H1 (cell line): ENCODE measurements around the gene ZMYND15. TPM values are rescaled to one million over a fixed set of nuclear protein-coding genes. Genes with fewer than 3 reads are reported as not detected.

Experiments
- CTCF ChIA-PET: fragments of 300-600 bp; sonication (Branson Sonifier 250); formaldehyde crosslinking; loops from one replicate; lab custom pipeline; 2021; ENCODE audit not compliant: partially characterized antibody; lab: Charles Lee
- POLR2A ChIA-PET: fragments of 300-600 bp; sonication (Branson Sonifier 250); formaldehyde crosslinking; loops from one replicate; lab custom pipeline; 2021; ENCODE audit warnings: inconsistent platforms; ENCODE audit not compliant: partially characterized antibody; lab: Charles Lee
- DNase-seq, 2 experiments: peaks; one replicate each; pipeline versions ENCODE4 v3.0.0 to v3.0.0-alpha.2; 2010 to 2022; ENCODE audit warnings: low spot score in 2 of 2, low read depth in 1 of 2, mixed read lengths in 1 of 2
- FAIRE-seq: peaks from 2 replicates; lab custom pipeline; 2011; peaks lifted over from hg19 to GRCh38; lab: Jason Lieb, UNC
- H2AFZ ChIP-seq: 2 replicates; pipeline ENCODE4 v1.8.1; 2012; ENCODE audit warnings: low read length, inconsistent platforms
- H2AK5ac ChIP-seq: 2 replicates; pipeline ENCODE4 v1.6.1; 2013; ENCODE audit warnings: low read depth, low read length
- H2BK120ac ChIP-seq: replicated peaks from 2 replicates; pipeline ENCODE3; 2013; ENCODE audit warnings: low read depth, low read length, inconsistent platforms
- H2BK12ac ChIP-seq: 2 replicates; pipeline ENCODE4 v1.6.1; 2013; ENCODE audit warnings: low read depth, low read length
- H2BK15ac ChIP-seq: 2 replicates; pipeline ENCODE4 v1.6.1; 2013; ENCODE audit warnings: low read length
- H2BK20ac ChIP-seq: 2 replicates; pipeline ENCODE4 v1.6.1; 2013; ENCODE audit warnings: low read length
- H2BK5ac ChIP-seq: 2 replicates; pipeline ENCODE4 v1.6.1; 2013; ENCODE audit warnings: low read depth, low read length
- H3K14ac ChIP-seq: 2 replicates; pipeline ENCODE4 v1.6.1; 2013; ENCODE audit warnings: inconsistent platforms; ENCODE audit not compliant: insufficient read length
- H3K18ac ChIP-seq: 2 replicates; pipeline ENCODE4 v1.6.1; 2013; ENCODE audit warnings: low read length; ENCODE audit errors: extremely low read depth
- H3K23ac ChIP-seq: 2 replicates; pipeline ENCODE4 v1.6.1; 2013; ENCODE audit warnings: inconsistent platforms; ENCODE audit not compliant: insufficient read length
- H3K23me2 ChIP-seq: 2 replicates; pipeline ENCODE4 v1.6.1; 2013; ENCODE audit warnings: low read depth, low read length
- H3K27ac ChIP-seq: 2 replicates; pipeline ENCODE4 v1.6.1; 2011; ENCODE audit warnings: low read depth, low read length, inconsistent platforms
- H3K27me3 ChIP-seq, 4 experiments: replicated peaks in 1 of 4; 1 replicate in 1 of 4; 2 replicates in 3 of 4; pipeline versions ENCODE4 v1.6.1 to v1.8.1; 2011 to 2013; ENCODE audit warnings: low read length in 3 of 4, mild to moderate bottlenecking in 3 of 4, inconsistent platforms in 2 of 4, mixed read lengths in 2 of 4, moderate library complexity in 1 of 4; ENCODE audit not compliant: control insufficient read depth in 3 of 4, insufficient read depth in 3 of 4; ENCODE audit errors: extremely low read depth in 1 of 4
- H3K36me3 ChIP-seq, 4 experiments: 2 replicates each; pipeline versions ENCODE4 v1.6.1 to v1.8.1; 2011 to 2013; ENCODE audit warnings: mild to moderate bottlenecking in 4 of 4, low read length in 3 of 4, moderate library complexity in 2 of 4, control low read depth in 1 of 4, inconsistent platforms in 1 of 4; ENCODE audit not compliant: insufficient read depth in 4 of 4, control insufficient read depth in 2 of 4
- H3K4ac ChIP-seq: replicated peaks from 2 replicates; pipeline ENCODE3; 2013; ENCODE audit warnings: low read length, low read depth, mixed read lengths, inconsistent platforms; ENCODE audit not compliant: insufficient read length
- H3K4me1 ChIP-seq, 4 experiments: replicated peaks in 1 of 4; 1 replicate in 1 of 4; 2 replicates in 3 of 4; pipeline versions ENCODE4 v1.6.1 to v1.8.1; 2011 to 2013; ENCODE audit warnings: low read length in 3 of 4, inconsistent platforms in 2 of 4, mixed read lengths in 1 of 4; ENCODE audit not compliant: insufficient read depth in 4 of 4, control insufficient read depth in 3 of 4
- H3K4me2 ChIP-seq, 2 experiments: 2 replicates each; pipeline versions ENCODE4 v1.6.1 to v1.8.1; 2011 to 2013; ENCODE audit warnings: low read depth in 2 of 2, low read length in 2 of 2, control low read depth in 1 of 2, inconsistent platforms in 1 of 2, mild to moderate bottlenecking in 1 of 2; ENCODE audit not compliant: insufficient read depth in 1 of 2
- H3K4me3 ChIP-seq, 4 experiments: fragments of 200-600, 300-600 bp in 1 of 4; sonication (generic), shearing (Covaris generic), sonication (Bioruptor Twin) in 1 of 4; 2 replicates each; pipeline versions ENCODE4 v1.5.1 to v1.8.1; 2011 to 2016; ENCODE audit warnings: low read length in 4 of 4, low read depth in 3 of 4, control low read depth in 2 of 4, inconsistent platforms in 2 of 4, mild to moderate bottlenecking in 2 of 4, mixed read lengths in 1 of 4, moderate library complexity in 1 of 4; ENCODE audit not compliant: insufficient read depth in 2 of 4; ENCODE audit errors: extremely low read depth in 1 of 4
- H3K56ac ChIP-seq: replicated peaks from 2 replicates; pipeline ENCODE3; 2013; ENCODE audit warnings: low read depth, mild to moderate bottlenecking, mixed read lengths, low read length, inconsistent platforms; ENCODE audit not compliant: insufficient read length
- H3K79me1 ChIP-seq: 2 replicates; pipeline ENCODE4 v1.6.1; 2013; ENCODE audit warnings: low read depth, low read length, control low read depth
- H3K79me2 ChIP-seq, 2 experiments: 2 replicates each; pipeline versions ENCODE4 v1.6.1 to v1.8.1; 2012 to 2013; ENCODE audit warnings: low read length in 2 of 2, mild to moderate bottlenecking in 2 of 2, inconsistent platforms in 1 of 2; ENCODE audit not compliant: insufficient read depth in 2 of 2, control insufficient read depth in 1 of 2
- H3K9ac ChIP-seq, 4 experiments: replicated peaks in 1 of 4; 1 replicate in 1 of 4; 2 replicates in 3 of 4; pipeline versions ENCODE4 v1.6.1 to v1.8.1; 2011 to 2013; ENCODE audit warnings: low read depth in 3 of 4, low read length in 3 of 4, control low read depth in 2 of 4, mild to moderate bottlenecking in 2 of 4, moderate library complexity in 2 of 4, inconsistent platforms in 1 of 4; ENCODE audit errors: extremely low read depth in 1 of 4
- H3K9me3 ChIP-seq, 2 experiments: 2 replicates each; pipeline versions ENCODE4 v1.6.1 to v1.8.1; 2012 to 2013; ENCODE audit warnings: mild to moderate bottlenecking in 2 of 2, moderate library complexity in 2 of 2, control low read depth in 1 of 2, inconsistent platforms in 1 of 2, low read depth in 1 of 2, low read length in 1 of 2, mixed read lengths in 1 of 2; ENCODE audit not compliant: insufficient read depth in 2 of 2
- H4K20me1 ChIP-seq, 2 experiments: replicated peaks in 1 of 2; 2 replicates each; pipeline versions ENCODE3 to v1.8.1; 2011 to 2013; ENCODE audit warnings: inconsistent platforms in 2 of 2, low read length in 2 of 2, mild to moderate bottlenecking in 1 of 2; ENCODE audit not compliant: insufficient read depth in 2 of 2, control insufficient read depth in 1 of 2
- H4K5ac ChIP-seq: 2 replicates; pipeline ENCODE4 v1.6.1; 2013; ENCODE audit warnings: low read length, low read depth, mixed read lengths, inconsistent platforms; ENCODE audit not compliant: insufficient read length
- H4K8ac ChIP-seq: 2 replicates; pipeline ENCODE4 v1.8.0; 2013; ENCODE audit warnings: mild to moderate bottlenecking, moderate library complexity, low read length, inconsistent platforms; ENCODE audit not compliant: insufficient read depth; ENCODE audit errors: extremely low read depth
- H4K91ac ChIP-seq: replicated peaks from 2 replicates; pipeline ENCODE3; 2013; ENCODE audit warnings: low read length, mixed read lengths, inconsistent platforms; ENCODE audit not compliant: insufficient read length
- WGBS, 2 experiments: shearing (Covaris generic) in 1 of 2; methylation state at CpG; one replicate each; pipeline versions ENCODE4 v1.1.6 to v1.1.7; 2013 to 2015; ENCODE audit warnings: low lambda C conversion rate in 2 of 2, mixed read lengths in 2 of 2, inconsistent platforms in 1 of 2, low coverage in 1 of 2, missing lambda C conversion rate in 1 of 2; ENCODE audit not compliant: insufficient replicate concordance in 2 of 2, insufficient coverage in 1 of 2, insufficient read length in 1 of 2; ENCODE audit errors: extremely low coverage in 1 of 2, missing lambda C conversion rate in 1 of 2; 5-methylcytosine and 5-hydroxymethylcytosine counted together
- polyA plus RNA-seq, 7 experiments: library from polyadenylated mRNA; depleted of rRNA in 3 of 7; stranded (reverse) in 5 of 7; unstranded in 2 of 7; fragments of >200 nt in 5 of 7; fragments of 200-250 nt in 2 of 7; gene quantifications; 1 replicate in 5 of 7; 2 replicates in 1 of 7; 4 replicates in 1 of 7; pipeline versions ENCODE4 v1.2.1 to v1.2.3, GENCODE V29; 2011 to 2013; ENCODE audit warnings: missing spikeins in 2 of 7, mixed read lengths in 2 of 7
- total RNA-seq: library from RNA; stranded (reverse); fragmentation: NEBNext Ultra II Directional; extraction: Animal tissue kit (Norgen Biotek cat#: 25700); gene quantifications from 2 replicates; pipeline ENCODE4 v1.2.1, GENCODE V29; 2021

The ZMYND15 gene
- total and polyA plus RNA-seq, 2 of the 8 experiments (the other 6 are each of a cell fraction or from before 2014, with no cell fraction given), result 0.53 to 0.58 TPM

DNA sequence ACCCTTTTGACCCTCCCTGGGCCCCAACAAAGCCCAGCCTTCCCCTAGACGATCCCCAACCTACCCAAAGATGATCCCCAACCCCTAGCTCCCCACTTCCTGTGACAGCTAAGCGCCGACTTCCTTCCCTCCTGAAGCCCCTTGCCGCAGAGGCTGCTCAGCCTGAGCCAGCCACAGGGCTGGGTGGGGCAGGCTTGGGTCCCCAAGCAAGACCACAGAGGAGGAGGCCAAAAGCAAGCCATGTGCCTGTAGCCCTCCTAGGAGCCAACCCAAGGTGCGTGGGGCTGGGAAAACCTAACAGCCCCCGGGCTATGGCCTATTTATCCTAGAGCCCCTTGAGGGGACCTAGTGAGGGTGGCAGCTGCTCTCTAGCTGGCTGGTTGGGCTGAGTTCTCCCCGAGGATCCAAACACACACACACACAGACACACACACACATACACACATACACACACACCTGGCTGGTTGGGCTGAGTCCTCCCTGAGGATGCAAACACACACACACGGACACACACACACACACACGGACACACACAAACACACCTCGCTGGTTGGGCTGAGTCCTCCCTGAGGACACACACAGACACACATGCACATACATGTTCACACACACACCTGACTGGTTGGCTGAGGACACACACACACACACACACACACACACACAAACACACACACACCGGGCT, 24.4 kb upstream of the ZMYND15 start:
- Histone ChIP-seq H3K9me3 (no peaks in the 10 kb centered on the region), H3K79me1 (peaks cover 7% of the 10 kb centered on the region; the same call in 1 of the 2 replicates), H3K27ac (no peak overlapping the region), H3K9ac (no peak overlapping the region), H4K5ac (no peak overlapping the region), H3K23ac (no peak overlapping the region), H3K23me2 (peaks cover 4% of the 10 kb centered on the region), H4K20me1 (peaks cover 0 to 7% of the 10 kb centered on the region in 2 experiments), H3K4me3 (no peak overlapping the region), H3K36me3 (peaks cover 0 to 30% (median 17%) of the 10 kb centered on the region in 4 experiments; a peak in 7 of 8 replicates), H3K4me1 (peaks cover 0 to 7% (median 6%) of the 10 kb centered on the region in 4 experiments; a peak in 4 of 7 replicates), H3K18ac (no peak overlapping the region), H3K4me2 (no peak overlapping the region), H3K14ac (no peak overlapping the region), H3K27me3 (no peaks in the 10 kb centered on the region), H3K4ac (no peak overlapping the region), H2BK20ac (no peak overlapping the region), H2AK5ac (no peak overlapping the region), H4K8ac (no peak overlapping the region), H3K79me2 (peaks cover 0 to 19% of the 10 kb centered on the region in 2 experiments; a peak in 2 of 4 replicates), H2AFZ (no peak overlapping the region), H3K56ac (no peak overlapping the region), H2BK120ac (no peak overlapping the region), H4K91ac (no peak overlapping the region), H2BK5ac (no peak overlapping the region), H2BK12ac (no peak overlapping the region), H2BK15ac (no peak overlapping the region)
- CTCF ChIA-PET, result interaction anchor here (0.7 to 1.1 kb wide), 3 partner anchors 11 to 28 kb away, joined by 3 to 4 read pairs (median 3); partner anchors contain the start of gene PELP1
- POLR2A ChIA-PET, result interaction anchor here (0.8 to 2.0 kb wide), 3 partner anchors 9 to 15 kb away, joined by 4 to 8 read pairs (median 4); partner anchors contain the start of gene PELP1
- DNase-seq (no peak), FAIRE-seq (no peak)
- 89% methylated on average over 11 of the region's 11 CpGs; no CpG with 5 or more reads in 1 of the 2 experiments for WGBS, 2 experiments
